Spleen (tissue), 7 donors: ENCODE results near the gene KIF5C.

Experiments used
- CTCF ChIP-seq, 11 experiments: fragments of 200-600 bp in 7 of 11; fragments of 450-650 bp in 4 of 11; sonication (generic) in 4 of 11; IDR thresholded peaks in 8 of 11; conservative IDR thresholded peaks in 3 of 11; 1 replicate in 7 of 11; 2 replicates in 4 of 11; pipeline versions ENCODE4 v1.4.0 to v1.8.0; 2016 to 2021; ENCODE audit warnings: antibody characterized with exemption in 11 of 11, inconsistent platforms in 4 of 11, mild to moderate bottlenecking in 1 of 11
- POLR2AphosphoS5 ChIP-seq, 3 donors: sonication (generic); formaldehyde crosslinking; IDR thresholded peaks; one replicate each; pipeline ENCODE4 v1.5.1; 2017; ENCODE audit warnings: antibody characterized with exemption in 3 of 3
- donor health status: DM: no; HTN: no; CAD: no; lungs with moderate emphysema.
- donor health status: DM: no; HTN: no; CAD: no.
- donor health status: DM: no; HTN: no; CAD: no.

- peak in 7 of 11 experiments; percentile 11 to 60 (median 35) for TF ChIP-seq CTCF (IDR thresholded peaks at IDR 0.05 in 8 of 11, conservative IDR thresholded peaks at IDR 0.05 in 3 of 11)
- TF ChIP-seq POLR2AphosphoS5 (IDR thresholded peaks at IDR 0.05), result no peak
Measured at GRCh38 chr2:149040451-149040850, 165.4 kb downstream of the KIF5C start.
